DOHH2 (cell line): ENCODE data around the gene STK32B.

ENCODE experiments used
- CTCF ChIP-seq: fragments of 200-600 bp; sonication (generic); IDR thresholded peaks from one replicate; pipeline ENCODE4 v1.5.1; 2014; ENCODE audit warnings: antibody characterized with exemption, mild to moderate bottlenecking, low read depth, low read length; ENCODE audit not compliant: poor library complexity, severe bottlenecking
- EZH2phosphoT487 ChIP-seq: fragments of 200-600 bp; sonication (generic); IDR thresholded peaks from 2 replicates; pipeline ENCODE4 v1.6.1; 2017; ENCODE audit warnings: borderline replicate concordance, mild to moderate bottlenecking, antibody characterized with exemption, low read length, moderate library complexity, mixed read lengths

DNA sequence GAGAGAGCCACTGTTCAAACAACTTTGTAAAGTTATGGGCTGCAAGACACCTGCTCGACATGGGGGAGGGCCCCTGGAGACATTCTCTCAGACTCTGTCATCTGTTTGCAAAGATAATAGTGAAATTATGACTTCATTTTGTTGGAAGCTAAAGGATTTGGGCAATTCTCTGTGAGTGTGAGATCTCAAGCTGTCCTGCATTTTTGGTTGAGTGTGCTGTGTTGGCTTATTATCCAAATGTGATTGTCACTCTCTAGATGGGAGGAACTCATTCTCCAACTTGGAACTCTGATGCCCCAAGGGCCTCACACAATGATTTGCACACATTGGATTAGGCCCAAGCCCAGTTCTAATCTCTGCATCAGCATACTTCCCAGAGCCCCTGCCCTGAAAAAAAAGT is 63.7 kb downstream of the STK32B start:
- TF ChIP-seq CTCF: no peak
- TF ChIP-seq EZH2phosphoT487: no peak
